GM21717 (cell line): ENCODE data around the gene KRTAP10-6.
"Not testable (repeated sequence)": the region's sequence is repeated elsewhere in the genome, so short reads cannot be mapped to it uniquely, and the experiment has no call there.

Source experiments
- ATAC-seq: cut with Tn5 transposase; IDR thresholded peaks from one replicate; pipeline ENCODE4 v1.9.1; 2021; ENCODE audit warnings: mild to moderate bottlenecking, moderate library complexity; ENCODE audit not compliant: unreplicated experiment

The KRTAP10-6 gene

DNA sequence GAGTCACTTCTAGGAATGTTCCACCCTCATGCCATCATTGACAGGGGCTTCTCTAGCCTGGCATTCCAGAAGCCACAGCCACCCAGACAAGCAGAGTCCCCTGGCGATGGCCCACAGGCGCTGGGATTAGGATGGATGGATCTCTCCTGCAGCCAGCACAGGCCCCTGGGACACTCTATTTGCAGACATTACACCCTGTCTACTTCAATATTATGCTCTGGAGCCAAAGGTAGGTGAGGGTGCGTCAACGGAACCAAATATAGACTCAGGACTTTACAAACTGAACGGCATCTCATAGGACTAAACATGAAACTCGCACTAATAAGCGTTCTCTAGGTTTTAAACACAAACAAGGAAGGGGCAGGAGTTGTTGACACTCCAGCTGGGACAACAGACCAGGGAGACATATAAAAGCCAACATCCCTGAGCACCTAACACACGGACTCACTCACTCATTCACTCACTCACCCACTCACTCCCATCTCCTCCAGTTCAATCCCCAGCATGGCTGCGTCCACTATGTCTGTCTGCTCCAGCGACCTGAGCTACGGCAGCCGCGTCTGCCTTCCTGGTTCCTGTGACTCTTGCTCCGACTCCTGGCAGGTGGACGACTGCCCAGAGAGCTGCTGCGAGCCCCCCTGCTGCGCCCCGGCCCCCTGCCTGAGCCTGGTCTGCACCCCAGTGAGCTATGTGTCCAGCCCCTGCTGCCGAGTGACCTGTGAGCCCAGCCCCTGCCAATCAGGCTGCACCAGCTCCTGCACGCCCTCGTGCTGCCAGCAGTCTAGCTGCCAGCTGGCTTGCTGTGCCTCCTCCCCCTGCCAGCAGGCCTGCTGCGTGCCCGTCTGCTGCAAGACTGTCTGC is 8.0 kb upstream of the KRTAP10-6 start, which contains the start of gene KRTAP10-7:
KRTAP10-7 (plus strand) TSS at position 480 of the 861 bp plus-strand sequence; CDS start at position 505, 25 bp downstream.
- ATAC-seq = not testable (repeated sequence)

- ATAC-seq = no peak
These were observed 7.1 kb upstream of the KRTAP10-6 start for GRCh38 chr21:44599264-44600029.

DNA sequence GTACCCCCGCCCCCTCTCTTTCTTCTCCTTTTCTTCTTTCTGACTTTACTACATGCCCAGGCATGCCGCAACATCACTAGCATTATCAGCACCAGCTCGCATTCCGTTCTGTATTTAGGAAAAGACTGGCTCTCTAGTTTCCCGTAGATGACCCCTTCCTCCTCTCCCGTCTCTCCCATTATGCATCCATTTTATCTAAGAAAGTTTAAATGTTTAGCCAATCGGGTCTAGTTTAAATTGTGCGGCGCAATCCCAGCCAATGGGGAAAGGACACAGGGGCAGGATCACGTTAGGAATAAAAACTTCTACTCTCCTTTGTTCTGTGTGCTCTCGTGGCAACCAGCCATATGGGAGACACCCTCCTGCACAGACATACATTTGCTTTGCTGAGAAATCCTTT is 5.8 kb upstream of the KRTAP10-6 start:
- no peak for ATAC-seq

GRCh38 chr21:44596068-44596725 is 3.9 kb upstream of the KRTAP10-6 start:
- no peak for ATAC-seq

GRCh38 chr21:44595524-44595923 is 3.2 kb upstream of the KRTAP10-6 start:
- ATAC-seq = no peak

GRCh38 chr21:44594406-44594916 is 2.2 kb upstream of the KRTAP10-6 start:
- no peak for ATAC-seq

DNA sequence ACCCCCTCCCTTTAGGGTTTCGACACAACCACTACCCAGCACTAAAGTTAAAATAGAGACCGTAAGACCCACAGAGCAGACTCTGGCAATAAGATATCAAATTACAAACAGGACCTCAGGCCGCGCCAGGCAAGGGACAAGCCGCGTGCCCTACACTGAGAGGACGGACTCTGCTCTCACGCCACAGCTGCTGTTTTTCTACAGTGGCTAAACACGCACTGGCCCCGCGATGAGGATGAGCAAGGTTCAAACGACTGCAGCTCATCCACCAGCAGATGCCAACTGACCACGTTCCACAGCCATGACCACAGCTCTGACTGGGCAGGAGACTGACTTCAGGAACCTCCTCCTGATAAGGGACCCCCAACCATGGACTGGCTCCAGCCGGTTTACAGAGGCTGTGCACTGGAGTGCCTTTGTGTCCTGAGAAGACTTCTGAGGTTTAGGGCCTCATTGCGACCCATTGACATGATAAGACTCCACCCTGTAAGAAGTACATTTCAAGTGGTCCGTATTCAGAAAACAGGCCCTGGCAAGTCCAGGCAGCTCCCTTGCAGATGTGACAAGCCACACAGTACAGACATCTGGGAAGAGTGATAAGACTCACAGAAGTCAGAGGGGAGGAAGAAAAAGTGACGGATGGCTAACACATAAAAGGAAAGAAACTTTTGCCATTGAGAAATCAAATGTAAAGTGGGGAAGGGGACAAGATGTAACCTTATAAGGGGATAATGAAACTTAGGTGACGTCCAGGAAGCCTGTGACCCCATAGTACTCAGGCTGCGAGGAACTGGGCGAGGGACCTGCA is 1.5 kb upstream of the KRTAP10-6 start:
- ATAC-seq = no peak

DNA sequence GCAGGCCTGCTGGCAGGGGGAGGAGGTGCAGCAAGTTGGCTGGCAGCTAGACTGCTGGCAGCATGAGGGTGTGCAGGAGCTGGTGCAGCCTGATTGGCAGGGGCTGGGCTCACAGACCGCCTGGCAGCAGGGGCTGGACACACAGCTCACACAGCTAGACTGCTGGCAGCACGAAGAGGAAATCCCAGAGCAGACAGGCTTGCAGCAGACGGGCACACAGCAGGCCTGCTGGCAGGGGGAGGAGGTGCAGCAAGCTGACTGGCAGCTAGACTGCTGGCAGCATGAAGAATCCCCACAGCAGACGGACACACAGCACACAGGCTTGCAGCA is 539 bp downstream of the KRTAP10-6 start:
- not testable (repeated sequence) for ATAC-seq

DNA sequence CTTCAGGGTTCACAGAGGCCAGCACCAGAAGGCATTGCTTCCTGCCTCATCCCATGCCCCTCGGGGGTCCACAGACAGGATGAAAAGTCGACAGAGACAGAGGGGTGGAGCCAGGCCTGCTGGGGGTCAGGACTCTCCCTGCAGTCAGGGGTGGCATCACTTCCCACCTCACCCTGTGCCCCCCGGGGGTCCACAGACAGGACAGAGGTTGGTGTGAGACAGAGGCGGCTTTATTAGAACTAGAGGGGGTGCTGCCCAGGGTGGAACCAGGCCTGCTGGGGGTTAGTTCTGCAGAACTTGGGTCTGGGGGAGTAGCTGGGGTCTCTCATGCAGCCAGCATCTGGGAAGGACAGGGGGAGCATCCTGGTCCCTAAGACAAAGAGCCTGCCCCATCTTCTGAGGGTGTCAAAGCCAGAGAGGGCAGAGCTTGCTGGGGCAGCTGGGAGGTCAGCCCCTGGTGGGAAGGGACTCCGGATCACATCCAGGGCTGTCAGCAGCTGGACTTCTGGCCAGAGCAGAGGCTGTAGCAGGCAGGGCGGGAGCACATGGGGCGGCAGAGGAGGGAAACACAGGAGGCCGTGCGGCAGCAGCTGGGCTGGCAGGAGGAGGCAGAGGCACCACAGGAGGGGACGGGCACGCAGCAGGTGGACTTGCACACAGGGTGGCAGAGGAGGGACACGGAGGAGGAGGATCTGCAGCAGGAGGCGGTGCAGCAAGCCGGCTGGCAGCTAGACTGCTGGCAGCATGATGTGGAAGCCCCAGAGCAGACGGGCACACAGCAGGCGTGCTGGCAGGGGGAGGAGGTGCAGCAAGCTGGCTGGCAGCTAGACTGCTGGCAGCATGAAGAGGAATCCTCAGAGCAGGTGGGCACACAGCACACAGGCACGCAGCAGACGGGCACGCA is 1.2 kb downstream of the KRTAP10-6 start:
- not testable (repeated sequence) for ATAC-seq

DNA sequence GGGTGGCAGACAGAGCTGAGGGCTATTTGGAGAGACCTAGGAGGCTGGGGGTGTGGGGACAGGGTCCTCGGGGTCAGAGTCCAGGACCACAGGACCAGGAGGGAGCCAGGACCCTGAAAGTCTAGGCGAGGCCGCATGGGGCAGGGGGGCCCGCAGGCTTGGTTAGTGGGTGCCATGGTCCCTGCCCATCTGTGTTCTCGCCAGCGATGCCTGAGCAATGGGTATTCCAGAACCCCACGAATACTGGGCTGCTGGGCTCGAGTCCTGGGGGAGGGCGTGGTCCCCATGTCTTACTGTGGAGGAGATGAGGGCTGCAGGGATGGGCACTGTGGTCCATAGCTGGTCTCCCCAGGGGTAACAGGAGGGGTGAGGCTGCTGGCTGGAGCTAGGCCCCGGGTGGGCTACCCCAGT is 2.0 kb downstream of the KRTAP10-6 start:
- ATAC-seq = no peak

- no peak for ATAC-seq
These were observed 2.6 kb downstream of the KRTAP10-6 start for GRCh38 chr21:44589586-44590305.

- ATAC-seq = no peak
These were observed 3.2 kb downstream of the KRTAP10-6 start for GRCh38 chr21:44589094-44589493.

DNA sequence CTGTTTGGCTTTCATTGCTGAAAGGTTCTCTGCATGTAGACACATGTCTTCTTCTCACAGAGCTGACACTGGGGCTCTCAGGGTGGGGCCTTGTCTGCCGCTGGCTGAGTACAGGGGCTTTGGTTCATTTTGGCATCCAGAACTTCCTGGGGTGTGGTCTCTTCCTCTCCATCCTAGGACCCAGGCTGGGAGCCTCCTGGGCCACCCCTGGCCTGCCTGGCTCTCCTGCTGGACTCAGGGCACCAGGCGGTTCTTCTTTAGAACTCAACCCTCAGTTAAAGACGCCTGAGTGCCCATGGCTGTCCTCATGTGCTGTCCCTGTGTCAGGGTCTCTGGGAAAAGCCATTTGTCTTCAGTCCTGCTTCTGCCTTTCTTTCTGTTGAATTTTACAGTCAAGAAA is 6.4 kb downstream of the KRTAP10-6 start:
- no peak for ATAC-seq

GRCh38 chr21:44583800-44584147 is 8.5 kb downstream of the KRTAP10-6 start:
- ATAC-seq = no peak

GRCh38 chr21:44583089-44583799 is 9.1 kb downstream of the KRTAP10-6 start:
- ATAC-seq = no peak

GRCh38 chr21:44582055-44582454 is 10.2 kb downstream of the KRTAP10-6 start:
- ATAC-seq = no peak

DNA sequence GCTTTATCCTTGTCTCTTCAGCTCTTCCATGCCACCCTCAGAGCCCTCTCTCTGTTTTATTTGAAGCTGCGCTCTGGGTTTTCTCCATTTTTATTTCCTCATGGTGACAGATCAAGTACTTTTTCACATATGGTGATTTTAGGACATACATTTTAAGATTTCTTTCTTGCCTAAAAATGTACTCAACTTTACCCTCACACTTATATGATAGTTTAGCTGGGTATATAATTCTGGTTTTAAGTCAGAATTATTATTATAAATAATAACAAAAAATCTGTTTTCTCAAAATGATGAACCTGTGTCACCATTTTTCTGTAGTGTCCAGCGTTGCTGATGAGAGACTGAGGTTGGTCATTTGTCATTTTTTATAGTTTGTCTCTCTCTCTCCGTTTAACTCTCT is 11.1 kb downstream of the KRTAP10-6 start:
- no peak for ATAC-seq

- ATAC-seq = not testable (repeated sequence)
These were observed 12.0 kb downstream of the KRTAP10-6 start, which contains the start of gene KRTAP10-5 for GRCh38 chr21:44580231-44580821. TSS of gene KRTAP10-5 (minus strand) at chr21:44580604. CDS start at chr21:44580578, 26 bp downstream.
